ENCODE measurements around the gene PCDHAC2. TPM values are rescaled to one million over a fixed set of nuclear protein-coding genes. Genes with fewer than 3 reads are reported as not detected.

The PCDHAC2 gene
- total and polyA plus RNA-seq, 9 of the 15 experiments (the other 6 are each of a cell fraction or from before 2014, with no cell fraction given), result 0.03 TPM; not detected in 8

DNA sequence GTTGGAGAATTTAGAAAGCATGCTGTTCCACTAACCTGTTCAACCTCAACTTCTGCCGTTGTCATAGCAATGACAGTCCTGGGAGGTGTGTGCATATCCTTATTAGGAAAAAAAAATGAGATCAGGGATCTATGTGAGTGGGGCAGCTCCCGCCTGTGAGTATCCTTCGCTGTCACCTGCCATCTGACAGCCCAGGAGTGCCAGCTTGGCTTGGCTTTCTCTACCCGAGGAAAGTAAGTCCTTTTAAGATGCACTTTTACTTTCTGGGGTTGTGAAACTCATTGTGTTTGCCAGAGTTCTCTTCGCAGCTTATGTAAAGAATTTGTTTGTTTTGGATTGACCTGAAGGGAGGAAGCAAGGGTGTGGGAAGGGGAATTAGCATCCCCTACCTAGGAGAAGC, 21.8 kb downstream of the PCDHAC2 start:
- H3K4me2 ChIP-seq (ENCODE audit: insufficient read depth, low read length), result no peak overlapping the region
- ChIA-PET POLR2A (no interaction called here), CTCF (ENCODE audit: low intra/inter-chr PET ratio) (no interaction called here)
- H3K27ac ChIP-seq (ENCODE audit: extremely low read depth, low read depth, low read length), result no peak overlapping the region
- DNase-seq (ENCODE audit: extremely low read depth in 1 of 4, low spot score in 3 of 4) (no peak), FAIRE-seq (no peak), ATAC-seq (no peak)
- H2AFZ ChIP-seq (ENCODE audit: low read depth, low read length), result no peak overlapping the region
- in situ Hi-C loops (cut with MboI) (no loop called here), intact Hi-C loops (cut with micrococcal nuclease) (no loop called here)
- no peaks in the 10 kb centered on the region for H3K27me3 ChIP-seq (ENCODE audit: control insufficient read depth in 2 of 2, insufficient read depth in 2 of 2, low read length in 2 of 2)
- H3K4me1 ChIP-seq (replicated peaks in 1 of 2; ENCODE audit: control insufficient read depth in 2 of 2, insufficient read depth in 2 of 2, low read length in 2 of 2), result no peaks in the 10 kb centered on the region
- no TSS peak for BruUV-seq (replicated peaks)
- no peak overlapping the region for H3K9ac ChIP-seq (ENCODE audit: insufficient read depth in 1 of 2, low read depth in 2 of 2, low read length in 2 of 2)
- no peaks in the 10 kb centered on the region for H3K79me2 ChIP-seq (ENCODE audit: control insufficient read depth, insufficient read depth, low read length)
- H3K9me3 ChIP-seq (replicated peaks; ENCODE audit: control insufficient read depth, insufficient read depth, low read depth, low read length), result no peaks in the 10 kb centered on the region
- no peak overlapping the region for H3K4me3 ChIP-seq
- no peaks in the 10 kb centered on the region for H3K36me3 ChIP-seq (ENCODE audit: control insufficient read depth, insufficient read depth, low read length)
- WGBS (ENCODE audit: insufficient coverage, low coverage, missing lambda C conversion rate), result 2% methylated on average over 5 of the region's 5 CpGs
- no peak for TF ChIP-seq CBX1 (IDR thresholded peaks at IDR 0.05; ENCODE audit: low read depth)
- TF ChIP-seq SIN3A (IDR thresholded peaks at IDR 0.05; ENCODE audit: borderline replicate concordance in 2 of 2, control insufficient read depth in 1 of 2, low read depth in 2 of 2, low read length in 2 of 2), result no peak
- TF ChIP-seq HIVEP1 (CRISPR knock-in tag; IDR thresholded peaks at IDR 0.05), result no peak
- no peak for TF ChIP-seq MTF1 (CRISPR knock-in tag; IDR thresholded peaks at IDR 0.05; ENCODE audit: borderline replicate concordance)
- TF ChIP-seq, protein P1, sequence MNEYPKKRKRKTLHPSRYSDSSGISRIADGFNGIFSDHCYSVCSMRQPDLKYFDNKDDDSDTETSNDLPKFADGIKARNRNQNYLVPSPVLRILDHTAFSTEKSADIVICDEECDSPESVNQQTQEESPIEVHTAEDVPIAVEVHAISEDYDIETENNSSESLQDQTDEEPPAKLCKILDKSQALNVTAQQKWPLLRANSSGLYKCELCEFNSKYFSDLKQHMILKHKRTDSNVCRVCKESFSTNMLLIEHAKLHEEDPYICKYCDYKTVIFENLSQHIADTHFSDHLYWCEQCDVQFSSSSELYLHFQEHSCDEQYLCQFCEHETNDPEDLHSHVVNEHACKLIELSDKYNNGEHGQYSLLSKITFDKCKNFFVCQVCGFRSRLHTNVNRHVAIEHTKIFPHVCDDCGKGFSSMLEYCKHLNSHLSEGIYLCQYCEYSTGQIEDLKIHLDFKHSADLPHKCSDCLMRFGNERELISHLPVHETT (CRISPR knock-in tag; conservative IDR thresholded peaks at IDR 0.05 in 1 of 2, IDR thresholded peaks at IDR 0.05 in 1 of 2), result no peak
- no peak for TF ChIP-seq ZNF121 (CRISPR knock-in tag; conservative IDR thresholded peaks at IDR 0.05)
- TF ChIP-seq, protein P2, sequence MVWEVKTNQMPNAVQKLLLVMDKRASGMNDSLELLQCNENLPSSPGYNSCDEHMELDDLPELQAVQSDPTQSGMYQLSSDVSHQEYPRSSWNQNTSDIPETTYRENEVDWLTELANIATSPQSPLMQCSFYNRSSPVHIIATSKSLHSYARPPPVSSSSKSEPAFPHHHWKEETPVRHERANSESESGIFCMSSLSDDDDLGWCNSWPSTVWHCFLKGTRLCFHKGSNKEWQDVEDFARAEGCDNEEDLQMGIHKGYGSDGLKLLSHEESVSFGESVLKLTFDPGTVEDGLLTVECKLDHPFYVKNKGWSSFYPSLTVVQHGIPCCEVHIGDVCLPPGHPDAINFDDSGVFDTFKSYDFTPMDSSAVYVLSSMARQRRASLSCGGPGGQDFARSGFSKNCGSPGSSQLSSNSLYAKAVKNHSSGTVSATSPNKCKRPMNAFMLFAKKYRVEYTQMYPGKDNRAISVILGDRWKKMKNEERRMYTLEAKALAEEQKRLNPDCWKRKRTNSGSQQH (CRISPR knock-in tag; IDR thresholded peaks at IDR 0.05), result no peak
- no peak for TF ChIP-seq PKNOX1 (IDR thresholded peaks at IDR 0.05)
- no peak for TF ChIP-seq LEF1 (IDR thresholded peaks at IDR 0.05)
- no peak for TF ChIP-seq ZNF146 (CRISPR knock-in tag; IDR thresholded peaks at IDR 0.05; ENCODE audit: unreplicated experiment)
- no peak for TF ChIP-seq KLF10 (CRISPR knock-in tag; IDR thresholded peaks at IDR 0.05)
- no peak for TF ChIP-seq TRIM24 (IDR thresholded peaks at IDR 0.05)
- no peak for TF ChIP-seq ZNF217 (CRISPR knock-in tag; IDR thresholded peaks at IDR 0.05)
- TF ChIP-seq, protein P3, sequence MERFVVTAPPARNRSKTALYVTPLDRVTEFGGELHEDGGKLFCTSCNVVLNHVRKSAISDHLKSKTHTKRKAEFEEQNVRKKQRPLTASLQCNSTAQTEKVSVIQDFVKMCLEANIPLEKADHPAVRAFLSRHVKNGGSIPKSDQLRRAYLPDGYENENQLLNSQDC (CRISPR knock-in tag; IDR thresholded peaks at IDR 0.05), result no peak
- no peak for TF ChIP-seq ETV6 (IDR thresholded peaks at IDR 0.05; ENCODE audit: borderline replicate concordance in 1 of 2, low read depth in 2 of 2, low read length in 1 of 2)
- no peak for TF ChIP-seq ETV6 (CRISPR knock-in tag; IDR thresholded peaks at IDR 0.05; ENCODE audit: borderline replicate concordance)
- TF ChIP-seq, protein P4, sequence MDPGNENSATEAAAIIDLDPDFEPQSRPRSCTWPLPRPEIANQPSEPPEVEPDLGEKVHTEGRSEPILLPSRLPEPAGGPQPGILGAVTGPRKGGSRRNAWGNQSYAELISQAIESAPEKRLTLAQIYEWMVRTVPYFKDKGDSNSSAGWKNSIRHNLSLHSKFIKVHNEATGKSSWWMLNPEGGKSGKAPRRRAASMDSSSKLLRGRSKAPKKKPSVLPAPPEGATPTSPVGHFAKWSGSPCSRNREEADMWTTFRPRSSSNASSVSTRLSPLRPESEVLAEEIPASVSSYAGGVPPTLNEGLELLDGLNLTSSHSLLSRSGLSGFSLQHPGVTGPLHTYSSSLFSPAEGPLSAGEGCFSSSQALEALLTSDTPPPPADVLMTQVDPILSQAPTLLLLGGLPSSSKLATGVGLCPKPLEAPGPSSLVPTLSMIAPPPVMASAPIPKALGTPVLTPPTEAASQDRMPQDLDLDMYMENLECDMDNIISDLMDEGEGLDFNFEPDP (CRISPR knock-in tag; IDR thresholded peaks at IDR 0.05), result no peak
- no peak for TF ChIP-seq RAD51 (IDR thresholded peaks at IDR 0.05; ENCODE audit: borderline replicate concordance, low read depth)
- no peaks in the 10 kb centered on the region for H3K9me1 ChIP-seq (ENCODE audit: control insufficient read depth, insufficient read depth, low read length)
- no peaks in the 10 kb centered on the region for H4K20me1 ChIP-seq (replicated peaks; ENCODE audit: control insufficient read depth, insufficient read depth, low read length)

Data from K562 (cell line).